D341Med (cell line): ENCODE data around the gene TMEM11.
"Not testable (repeated sequence)": the region's sequence is repeated elsewhere in the genome, so short reads cannot be mapped to it uniquely, and the experiment has no call there.

ENCODE experiments used
- DNase-seq: peaks from one replicate; pipeline ENCODE4 v3.0.0; 2012; ENCODE audit warnings: low spot score

The TMEM11 gene

DNA sequence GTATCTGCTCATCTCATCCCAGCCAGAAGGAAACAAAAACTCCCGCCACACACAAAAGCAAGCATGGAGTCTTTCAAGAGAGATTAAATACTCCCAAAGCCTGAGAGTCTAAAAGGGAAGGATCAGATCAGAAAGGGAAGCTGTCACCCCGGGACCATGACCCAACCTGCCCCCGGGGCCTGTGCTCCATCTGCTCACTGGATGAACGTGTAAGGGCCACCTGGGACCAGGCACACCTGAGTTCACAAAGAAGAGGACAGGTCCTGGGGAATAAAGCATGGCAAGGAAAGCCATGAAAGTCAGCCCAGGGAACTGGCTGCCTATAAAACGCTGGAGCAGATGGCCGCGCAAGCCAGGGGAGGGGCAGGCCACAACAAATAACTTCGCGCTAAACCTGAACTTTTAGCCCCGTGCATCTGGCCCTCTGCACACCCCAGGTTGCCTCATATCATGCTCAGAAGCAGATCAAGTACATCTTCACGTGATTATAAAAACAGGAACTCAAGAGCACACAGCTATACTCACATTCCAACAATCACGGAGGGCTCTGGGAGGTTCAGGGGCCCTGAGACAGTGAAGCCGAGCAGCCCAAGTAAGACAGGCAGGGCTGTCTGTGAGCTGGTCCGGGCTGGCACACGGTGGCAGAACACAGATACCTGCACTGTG lies 3.4 kb downstream of the TMEM11 start:
- peak; percentile 67 for DNase-seq

DNA sequence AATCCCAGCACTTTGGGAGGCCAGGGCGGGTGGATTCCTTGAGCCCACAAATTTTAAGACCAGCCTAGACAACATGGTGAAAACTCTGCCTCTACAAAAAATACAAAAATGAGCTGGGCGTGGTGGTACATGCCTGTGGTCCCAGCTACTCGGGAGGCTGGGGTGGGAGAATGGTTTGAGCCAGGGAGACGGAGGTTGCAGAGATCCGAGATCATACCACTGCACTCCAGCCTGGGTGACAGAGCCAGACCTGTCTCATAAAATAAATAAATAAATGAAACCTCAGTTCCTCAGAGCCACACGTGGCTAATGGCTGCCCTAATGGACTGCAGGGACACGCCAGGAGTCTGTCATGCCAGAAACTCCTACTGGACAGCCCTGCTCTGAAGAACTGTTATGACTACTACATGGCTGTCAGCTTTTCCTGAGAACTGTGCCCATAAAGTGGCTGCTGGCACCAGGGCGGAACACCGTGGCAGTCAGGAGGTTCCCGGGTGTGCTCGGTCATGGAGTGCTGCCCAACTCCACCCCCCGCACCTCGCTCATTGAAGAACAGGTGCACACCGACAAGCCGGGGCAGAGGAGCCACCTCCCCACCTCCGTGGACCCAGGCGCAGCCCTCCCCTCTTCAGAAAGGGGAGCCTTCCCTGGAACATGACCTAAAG lies 4.3 kb downstream of the TMEM11 start:
- no peak for DNase-seq

DNA sequence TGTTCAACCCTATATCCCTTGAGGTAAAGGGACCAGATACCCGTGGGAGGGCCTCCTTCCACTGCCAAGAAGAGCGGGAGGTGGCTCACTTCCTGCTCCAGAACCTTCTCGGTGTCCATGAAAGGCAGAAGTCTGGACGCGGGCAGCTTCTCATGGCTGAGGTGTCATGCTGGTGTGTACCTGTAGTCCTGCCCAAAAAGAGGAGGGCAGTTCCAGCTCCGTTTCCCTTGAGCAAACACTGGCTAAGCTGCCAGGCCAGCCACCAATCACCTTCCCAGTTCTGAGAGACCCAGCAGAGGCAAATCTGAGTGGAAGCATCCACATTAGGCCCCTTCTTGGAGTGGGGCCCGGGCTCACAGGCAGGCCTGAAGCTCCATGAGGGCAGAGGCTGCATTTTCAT lies 5.6 kb downstream of the TMEM11 start:
- DNase-seq = no peak

DNA sequence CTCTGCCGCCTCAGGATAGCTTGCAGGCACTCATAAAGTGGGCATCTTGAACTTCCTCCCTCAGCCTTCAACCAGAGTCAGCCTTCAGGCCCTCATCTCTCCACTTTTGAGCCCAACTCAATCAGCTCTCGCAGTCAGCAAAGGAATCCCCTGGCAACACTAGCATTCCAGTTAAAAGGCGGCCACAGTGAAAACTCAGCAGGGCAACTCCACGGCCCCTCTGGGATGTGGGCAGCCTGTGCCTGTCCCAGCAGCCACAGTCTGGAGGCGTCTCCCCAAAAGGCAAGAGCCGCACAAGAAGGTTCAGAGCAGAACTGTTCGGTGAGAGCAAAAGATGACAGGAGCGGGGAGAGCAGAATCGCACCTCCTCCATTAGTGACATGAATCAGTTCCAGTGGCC lies 9.0 kb downstream of the TMEM11 start:
- DNase-seq = no peak

DNA sequence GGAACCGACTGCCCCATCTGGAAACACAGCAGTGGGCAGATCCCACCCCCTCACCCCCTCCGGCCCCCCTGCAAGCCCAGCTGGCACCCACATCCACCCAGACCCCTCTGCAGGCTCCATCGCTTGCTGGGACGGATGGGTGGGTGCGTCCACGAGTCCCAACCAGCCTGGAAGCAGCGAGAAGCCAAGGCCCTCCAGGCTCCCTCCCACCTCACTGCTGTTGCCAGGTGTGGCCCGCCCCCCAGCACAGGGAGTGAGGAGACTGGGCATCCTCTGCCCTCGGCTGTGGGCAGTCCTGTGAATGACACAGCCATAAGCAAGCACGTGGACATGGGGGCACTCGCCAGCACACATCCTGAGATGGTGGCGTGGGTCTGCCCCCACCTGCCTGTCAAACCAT lies 11.4 kb downstream of the TMEM11 start:
- no peak for DNase-seq

DNA sequence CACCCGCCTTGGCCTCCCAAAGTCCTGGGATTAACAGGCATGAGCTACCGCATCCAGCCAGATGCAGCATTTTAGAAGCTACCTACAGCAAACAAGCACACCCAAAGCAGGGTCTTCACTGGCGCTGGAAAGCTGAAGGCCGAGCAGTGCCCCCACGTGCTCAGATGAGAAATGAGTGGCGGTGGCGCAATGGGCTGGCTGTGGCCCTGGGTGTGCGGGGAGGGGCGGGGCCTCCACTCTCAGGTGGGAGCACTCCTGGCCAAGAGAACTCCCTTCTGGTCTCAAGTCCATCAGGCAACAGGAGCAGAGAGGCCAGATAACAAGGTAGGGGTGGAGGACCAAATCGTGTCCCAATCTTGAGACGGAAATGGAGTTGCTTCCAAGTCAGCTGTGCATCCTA lies 12.1 kb downstream of the TMEM11 start:
- no peak for DNase-seq

DNA sequence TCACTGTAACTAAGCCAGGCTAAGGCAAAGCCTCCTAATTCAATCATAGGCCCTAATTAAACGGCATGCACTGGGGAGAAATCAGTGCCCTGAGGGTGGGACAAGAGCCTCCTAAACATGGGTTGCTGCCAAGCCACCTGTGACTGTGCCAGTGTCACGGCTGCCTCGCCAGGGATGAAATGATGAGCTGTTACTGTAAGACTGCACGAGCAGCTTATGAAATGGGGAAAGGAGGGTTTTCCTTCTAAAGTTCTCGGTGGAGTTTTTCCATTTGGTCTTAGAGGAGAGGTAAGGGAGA lies 12.7 kb downstream of the TMEM11 start:
- peak; percentile 61 for DNase-seq

DNA sequence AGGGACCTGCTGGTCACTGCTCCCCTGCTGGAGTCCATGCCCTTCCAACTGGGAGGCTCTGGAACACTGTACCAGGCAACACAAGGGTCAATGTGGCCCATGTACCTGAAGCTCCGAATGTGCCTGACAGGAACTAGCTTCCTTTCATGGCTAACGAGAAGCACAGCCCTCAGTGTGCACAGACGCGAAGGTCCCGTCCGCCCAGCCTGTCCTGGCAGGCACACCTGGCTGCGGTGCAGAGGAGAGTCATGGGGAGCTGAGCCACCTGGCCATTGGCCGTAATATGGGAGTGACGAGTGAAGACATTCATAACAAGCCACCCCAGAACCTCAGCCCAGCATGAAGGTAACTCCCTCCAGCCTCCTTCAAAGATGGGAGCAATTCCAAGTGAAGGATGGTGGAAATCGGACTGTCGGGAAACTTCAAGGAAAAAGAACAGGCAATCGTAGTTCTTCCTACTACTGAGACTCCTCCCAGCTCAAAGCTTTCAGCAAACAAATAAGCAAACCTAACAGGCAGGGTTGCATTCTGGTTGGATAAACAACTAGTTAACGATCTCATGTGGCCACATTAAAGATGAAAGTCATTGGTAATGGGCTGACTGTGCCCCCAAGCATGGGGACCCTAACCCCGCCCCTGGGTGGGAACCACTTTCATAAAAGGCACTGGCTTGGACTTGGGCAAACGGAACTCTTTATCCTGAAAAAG lies 13.2 kb downstream of the TMEM11 start:
- DNase-seq = no peak

DNA sequence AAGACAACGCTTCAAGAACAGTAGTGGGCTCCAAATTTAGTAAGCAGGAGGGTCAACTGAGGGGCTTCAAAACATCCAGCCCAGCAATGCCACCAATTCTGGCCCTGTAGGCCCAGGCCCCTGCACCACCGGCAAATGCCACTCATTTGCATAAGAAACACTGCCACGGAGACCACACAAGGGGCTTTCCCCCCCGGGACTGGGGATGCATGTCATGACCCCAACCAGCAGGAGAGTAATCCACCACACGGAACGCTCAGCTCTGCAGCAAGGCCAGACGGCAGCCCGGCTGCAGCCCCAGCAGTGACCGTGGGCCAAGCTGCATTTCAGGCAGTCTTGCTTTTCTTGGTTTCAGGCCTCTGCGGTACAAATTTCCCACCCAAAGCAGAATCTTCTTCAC lies 14.1 kb downstream of the TMEM11 start:
- DNase-seq = no peak

DNA sequence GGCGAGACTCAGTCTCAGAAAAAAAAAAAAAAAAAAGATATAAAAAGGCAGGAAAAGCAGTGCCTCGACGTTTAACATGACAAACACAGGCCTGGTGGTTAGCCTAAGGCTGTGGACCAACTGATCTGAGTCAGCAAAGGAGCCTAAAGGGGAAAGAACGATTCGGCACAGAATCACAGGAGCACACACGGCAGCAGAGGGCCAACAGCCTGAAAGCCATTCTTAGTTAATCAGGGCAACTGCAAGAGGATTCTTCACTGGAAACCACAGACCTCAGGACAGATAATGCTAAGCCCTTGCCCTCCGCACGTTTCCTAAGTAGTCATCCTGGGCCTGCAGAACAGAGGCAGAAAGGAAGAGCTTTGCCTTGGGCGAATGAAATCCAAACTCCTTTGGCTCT lies 14.7 kb downstream of the TMEM11 start:
- no peak for DNase-seq

DNA sequence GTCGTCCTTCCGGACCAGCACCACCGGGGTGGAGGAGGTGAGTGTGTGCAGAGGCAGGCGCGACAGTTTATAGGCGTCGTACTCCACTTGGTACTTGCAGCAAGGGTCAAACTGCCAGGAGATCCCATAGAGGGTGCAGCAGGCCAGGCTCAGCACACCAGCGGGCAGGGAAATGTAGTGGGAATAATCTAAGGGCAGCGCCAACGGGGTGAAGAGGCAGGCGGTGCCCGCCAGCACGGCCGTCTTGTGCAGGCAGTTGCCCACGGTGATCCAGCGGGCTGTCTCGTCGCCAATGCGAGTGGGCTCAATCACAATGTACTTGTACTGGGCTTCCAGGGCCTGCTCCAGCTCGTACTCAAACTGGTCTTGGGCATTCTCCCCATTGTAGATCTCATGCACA lies 15.6 kb downstream of the TMEM11 start:
- no peak for DNase-seq

DNA sequence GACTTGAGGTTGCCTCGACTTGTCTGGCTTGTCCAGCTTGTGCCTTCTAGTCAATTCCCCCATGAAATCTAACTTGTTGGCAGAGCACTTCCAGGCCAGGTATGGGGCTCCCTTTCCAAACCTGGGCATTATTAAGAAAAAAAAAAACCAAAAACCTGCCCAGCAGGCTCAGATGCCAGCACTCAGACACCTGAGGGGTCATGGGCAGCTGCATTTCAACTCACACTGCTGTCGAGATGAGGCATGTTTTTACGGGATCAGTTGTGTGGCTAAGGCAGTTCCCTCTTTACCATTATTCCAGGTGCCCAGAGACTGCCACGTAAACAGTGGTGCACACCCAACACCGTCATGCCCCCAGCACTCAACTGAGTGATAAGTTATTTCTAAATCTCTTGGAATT lies 17.8 kb downstream of the TMEM11 start:
- DNase-seq = no peak

DNA sequence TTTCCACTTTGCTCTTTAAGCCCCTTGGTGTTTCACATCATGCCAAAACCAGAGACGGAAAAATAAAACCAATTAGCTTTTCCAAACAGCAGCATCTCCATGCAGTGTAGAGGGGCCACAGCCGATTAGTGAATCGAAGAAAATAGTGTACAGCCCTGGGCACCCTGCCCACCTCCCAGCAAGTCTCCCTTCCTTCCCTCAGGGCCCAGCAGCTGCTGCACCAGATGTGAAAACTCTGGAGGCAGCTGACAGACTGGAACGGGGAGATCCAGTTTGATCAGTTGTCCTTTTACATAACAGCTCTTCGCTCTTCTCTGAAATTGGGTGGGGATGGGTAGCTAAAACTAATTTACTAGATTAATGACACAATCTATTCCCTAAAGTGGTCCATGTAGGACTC lies 19.3 kb downstream of the TMEM11 start:
- DNase-seq = no peak

DNA sequence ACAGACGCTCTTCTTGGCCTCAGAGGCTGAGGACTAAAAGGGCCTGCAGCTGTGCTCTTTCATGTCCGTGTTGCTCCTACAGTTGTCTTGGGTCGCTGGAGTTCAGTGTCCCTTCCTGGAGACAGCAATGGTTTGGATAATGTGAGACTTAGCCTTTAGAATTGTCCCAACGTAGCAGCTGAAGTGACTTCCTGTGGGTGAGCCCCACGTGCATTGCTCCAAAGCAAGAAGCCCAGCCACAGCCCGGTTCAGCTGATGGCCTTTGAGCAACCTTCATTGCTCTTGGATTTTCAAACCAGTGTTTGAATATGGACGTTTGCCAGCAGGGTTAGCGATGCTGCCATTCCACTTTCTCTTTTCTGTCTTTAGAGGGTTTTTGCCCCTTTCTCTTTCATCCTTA lies 19.7 kb downstream of the TMEM11 start:
- no peak for DNase-seq

DNA sequence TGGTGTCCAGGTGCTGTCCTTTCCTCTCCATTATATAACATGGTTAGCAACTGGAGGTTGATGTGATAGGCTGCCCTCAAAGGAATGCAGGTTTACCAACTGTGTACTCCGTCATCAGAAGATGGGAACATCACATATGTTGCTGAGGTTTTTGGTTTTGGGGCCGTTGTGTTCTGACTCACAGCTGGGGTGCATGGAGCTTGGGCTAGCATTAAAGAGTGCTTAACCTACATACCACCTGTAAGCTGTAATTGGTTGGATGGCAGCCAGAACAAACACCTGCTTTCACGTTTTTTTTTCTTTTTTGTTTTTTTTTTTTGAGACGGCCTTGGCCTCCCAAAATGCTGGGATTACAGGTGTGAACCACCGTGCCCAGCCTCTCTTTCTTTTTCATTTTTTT lies 20.9 kb downstream of the TMEM11 start:
- DNase-seq = no peak

DNA sequence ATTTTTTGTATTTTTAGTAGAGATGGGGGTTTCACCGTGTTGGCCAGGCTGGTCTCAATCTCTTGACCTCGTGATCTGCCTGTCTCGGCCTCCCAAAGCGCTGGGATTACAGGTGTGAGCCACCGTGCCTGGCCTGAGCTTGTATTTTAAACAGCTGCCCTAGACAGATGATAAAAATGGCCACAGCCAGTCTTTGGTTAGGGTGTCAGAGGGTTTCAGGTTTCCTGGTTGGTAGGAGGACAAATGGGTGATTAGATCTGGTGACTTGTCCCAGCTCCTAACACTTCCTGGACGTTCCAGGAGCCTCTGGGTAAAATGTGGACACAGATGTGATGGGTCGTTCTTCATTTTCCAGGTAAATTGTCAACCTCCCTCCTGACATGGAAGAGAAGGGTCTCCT lies 21.5 kb downstream of the TMEM11 start:
- DNase-seq = not testable (repeated sequence)

DNA sequence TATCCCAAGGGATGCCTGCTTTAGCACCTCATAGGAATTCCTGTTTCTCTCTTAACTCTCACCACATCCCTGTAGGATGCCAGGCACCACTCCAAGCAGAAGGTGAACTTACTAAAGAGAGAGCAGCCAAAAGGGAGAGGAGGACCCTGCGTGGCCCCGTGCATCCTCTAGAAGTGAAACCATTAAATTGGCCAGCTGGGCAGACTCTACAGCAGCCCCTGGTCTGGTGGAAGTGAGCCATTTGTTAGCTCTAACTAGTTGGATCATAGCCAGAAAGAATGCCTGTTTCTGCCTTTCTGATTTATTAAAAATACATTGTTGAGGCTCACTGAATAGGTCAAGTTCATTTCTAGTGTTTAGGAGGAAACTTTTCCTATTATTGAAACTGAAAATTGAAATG lies 22.3 kb downstream of the TMEM11 start:
- DNase-seq = no peak

DNA sequence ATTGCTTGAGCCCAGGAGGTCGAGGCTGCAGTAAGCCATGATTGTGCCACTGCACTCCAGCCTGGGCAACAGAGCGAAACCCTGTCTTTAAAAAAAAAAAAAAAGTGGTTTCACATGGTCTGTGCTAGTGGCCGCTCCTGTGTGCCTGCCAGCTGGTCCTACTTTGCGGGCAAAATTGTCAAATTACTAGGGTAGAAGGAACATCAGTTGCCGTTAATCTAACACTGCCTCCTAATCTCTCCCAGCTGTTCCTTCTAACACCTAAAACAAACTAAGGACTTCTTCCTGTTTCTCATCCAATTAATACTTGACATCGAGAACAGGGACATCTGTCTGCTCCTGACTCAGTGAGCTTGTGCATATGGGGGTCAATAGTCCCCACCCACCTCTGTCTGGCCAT lies 23.9 kb downstream of the TMEM11 start:
- DNase-seq = no peak

DNA sequence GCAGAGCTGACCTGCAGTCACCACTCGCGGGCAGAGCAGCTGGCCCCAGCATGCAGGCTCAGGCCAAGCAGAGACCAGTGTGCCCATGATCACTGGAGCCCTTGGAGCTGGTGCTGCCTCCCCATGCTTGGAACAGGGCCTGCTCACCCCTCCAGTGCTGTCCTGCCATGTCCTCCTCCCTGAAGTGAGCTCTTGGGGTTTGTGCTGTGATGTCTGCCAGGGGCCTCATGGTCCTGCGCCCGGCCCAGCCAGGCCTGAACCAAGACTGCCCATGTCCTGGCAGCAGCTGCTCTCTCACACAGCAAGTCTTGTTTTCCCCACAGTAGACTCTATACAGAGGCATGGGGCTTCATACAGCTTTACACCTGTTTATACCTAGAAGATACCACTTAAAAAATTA lies 24.6 kb downstream of the TMEM11 start:
- DNase-seq = no peak

DNA sequence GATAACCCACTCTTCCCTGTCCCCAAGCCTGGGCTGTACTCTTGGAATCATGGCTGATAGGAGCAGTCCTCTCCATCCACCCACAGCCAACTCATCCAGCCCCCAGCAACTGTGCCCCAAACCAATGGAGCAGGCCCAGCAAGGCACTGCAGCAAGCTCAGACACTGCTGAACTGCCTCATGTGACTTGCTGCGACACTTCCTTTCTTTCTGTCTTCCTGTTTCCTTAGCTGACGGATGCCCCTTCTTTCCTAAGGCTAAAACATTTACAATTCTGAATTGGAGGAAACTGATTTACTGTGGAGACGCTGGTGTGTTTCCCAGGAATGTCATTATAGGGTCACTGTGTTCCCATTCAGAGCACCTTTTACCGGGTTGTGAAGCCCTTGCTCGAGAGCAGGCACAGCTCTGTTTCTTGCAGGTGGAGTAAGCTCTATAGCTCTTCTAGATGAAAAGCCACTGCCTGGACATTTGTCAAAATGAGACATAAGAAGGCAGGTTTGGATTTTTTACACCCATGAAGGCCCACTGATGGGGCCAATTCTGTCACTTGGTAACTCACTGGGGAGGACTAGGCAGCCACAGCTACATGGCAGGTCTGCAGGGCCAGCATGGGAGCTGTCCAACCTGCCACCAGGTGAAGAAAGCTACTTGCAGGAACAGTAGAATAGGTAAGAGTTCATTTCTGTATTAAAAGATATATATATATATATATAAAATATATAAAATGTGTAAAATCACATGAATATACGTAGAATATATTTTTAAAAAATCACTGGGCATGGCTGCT lies 27.4 kb downstream of the TMEM11 start:
- DNase-seq = no peak

DNA sequence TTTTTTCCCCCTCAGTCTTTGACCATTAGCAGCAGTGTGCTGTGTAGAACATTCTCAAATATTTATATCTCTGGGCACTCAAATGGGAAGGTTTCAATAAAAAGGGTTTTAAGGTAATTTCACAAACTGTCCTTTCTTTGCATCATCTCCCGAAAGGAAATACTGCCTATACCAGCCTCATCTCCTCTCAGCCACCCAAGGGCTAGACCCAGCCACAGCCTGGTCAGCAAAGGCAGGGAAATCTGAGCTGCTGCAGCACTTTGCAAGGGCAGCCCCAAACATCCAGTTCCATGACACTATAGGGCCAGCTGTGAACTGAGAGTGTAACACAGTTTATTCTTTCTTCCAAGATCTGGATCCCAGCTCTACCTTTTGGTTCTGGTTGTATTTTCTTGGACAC lies 28.9 kb downstream of the TMEM11 start:
- no peak for DNase-seq

DNA sequence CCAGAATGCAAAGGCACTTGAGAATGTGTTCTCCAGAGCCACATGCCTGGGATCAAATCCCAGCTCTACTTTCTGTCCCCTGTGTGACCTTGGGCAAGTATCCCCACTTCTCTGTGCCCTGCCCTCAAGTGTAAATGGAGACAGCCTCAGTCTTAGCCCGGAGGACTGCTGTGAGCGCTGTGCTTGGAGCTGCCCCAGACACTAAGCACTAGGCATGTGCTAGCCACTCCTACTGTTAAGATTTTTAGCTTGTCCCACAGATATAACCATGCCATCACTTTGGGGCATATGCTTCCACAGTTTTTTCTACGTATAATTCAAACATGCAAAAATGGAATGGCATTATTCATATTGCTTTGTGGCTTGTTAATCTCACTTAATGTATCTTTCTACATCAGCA lies 29.4 kb downstream of the TMEM11 start:
- DNase-seq = no peak

DNA sequence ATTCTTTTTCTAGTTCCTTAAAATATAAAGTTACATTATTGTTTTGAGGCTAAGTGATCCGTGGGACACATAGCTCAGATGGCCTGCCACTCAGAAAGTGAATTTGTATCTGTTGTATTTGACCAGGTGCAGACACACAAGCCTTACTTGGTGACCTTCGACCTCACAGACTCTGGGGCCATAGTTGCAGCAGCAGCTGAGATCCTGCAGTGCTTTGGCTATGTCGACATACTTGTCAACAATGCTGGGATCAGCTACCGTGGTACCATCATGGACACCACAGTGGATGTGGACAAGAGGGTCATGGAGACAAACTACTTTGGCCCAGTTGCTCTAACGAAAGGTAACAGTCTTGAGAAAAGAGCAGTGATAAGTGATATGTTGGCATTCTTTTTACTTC lies 30.5 kb downstream of the TMEM11 start:
- DNase-seq = no peak
